OCI-LY1 (cell line): ENCODE data around the gene RPS27A.

Experiments used
- EZH2 ChIP-seq: fragments of 200-600 bp; sonication (generic), shearing (Covaris generic); IDR thresholded peaks from 2 replicates; pipeline ENCODE4 v1.8.0; 2017; ENCODE audit warnings: borderline replicate concordance, mixed run types, mild to moderate bottlenecking, antibody characterized with exemption, low read length, moderate library complexity, mixed read lengths
- TF ChIP-seq, protein P1 (sequence below): fragments of 200-600 bp; sonication (generic), shearing (Covaris generic); IDR thresholded peaks from 2 replicates; pipeline ENCODE4 v1.5.1; 2017; ENCODE audit warnings: mild to moderate bottlenecking, antibody characterized with exemption, low read length, moderate library complexity, mixed read lengths

DNA sequence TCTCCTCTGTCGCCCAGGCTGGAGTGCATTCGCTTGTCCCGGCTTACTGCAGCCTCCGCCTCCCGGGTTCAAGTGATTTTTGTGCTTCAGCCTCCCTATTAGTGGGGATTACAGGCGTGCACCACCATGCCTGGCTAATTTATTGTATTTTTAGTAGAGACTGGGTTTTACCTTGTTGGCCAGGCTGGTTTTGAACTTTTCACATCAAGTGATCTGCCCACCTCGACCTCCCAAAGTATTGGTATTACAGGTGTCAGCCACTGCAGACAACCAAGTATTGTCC lies 1.1 kb downstream of the RPS27A start:
- no peak for TF ChIP-seq EZH2
- TF ChIP-seq, protein P1, sequence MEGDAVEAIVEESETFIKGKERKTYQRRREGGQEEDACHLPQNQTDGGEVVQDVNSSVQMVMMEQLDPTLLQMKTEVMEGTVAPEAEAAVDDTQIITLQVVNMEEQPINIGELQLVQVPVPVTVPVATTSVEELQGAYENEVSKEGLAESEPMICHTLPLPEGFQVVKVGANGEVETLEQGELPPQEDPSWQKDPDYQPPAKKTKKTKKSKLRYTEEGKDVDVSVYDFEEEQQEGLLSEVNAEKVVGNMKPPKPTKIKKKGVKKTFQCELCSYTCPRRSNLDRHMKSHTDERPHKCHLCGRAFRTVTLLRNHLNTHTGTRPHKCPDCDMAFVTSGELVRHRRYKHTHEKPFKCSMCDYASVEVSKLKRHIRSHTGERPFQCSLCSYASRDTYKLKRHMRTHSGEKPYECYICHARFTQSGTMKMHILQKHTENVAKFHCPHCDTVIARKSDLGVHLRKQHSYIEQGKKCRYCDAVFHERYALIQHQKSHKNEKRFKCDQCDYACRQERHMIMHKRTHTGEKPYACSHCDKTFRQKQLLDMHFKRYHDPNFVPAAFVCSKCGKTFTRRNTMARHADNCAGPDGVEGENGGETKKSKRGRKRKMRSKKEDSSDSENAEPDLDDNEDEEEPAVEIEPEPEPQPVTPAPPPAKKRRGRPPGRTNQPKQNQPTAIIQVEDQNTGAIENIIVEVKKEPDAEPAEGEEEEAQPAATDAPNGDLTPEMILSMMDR, result no peak
